GM18873 (cell line): Measurements from ENCODE around the gene TRIM9.
"Not testable (repeated sequence)": the region's sequence is repeated elsewhere in the genome, so short reads cannot be mapped to it uniquely, and the experiment has no call there.

Experiments used
- ATAC-seq: cut with Tn5 transposase; IDR thresholded peaks from one replicate; pipeline ENCODE4 v1.9.1; 2021; ENCODE audit warnings: mild to moderate bottlenecking, moderate library complexity, moderate number of reproducible peaks; ENCODE audit not compliant: unreplicated experiment, low FRiP score

The TRIM9 gene

GRCh38 chr14:50970886-50971781 lies 123.8 kb downstream of the TRIM9 start:
- ATAC-seq: no peak

GRCh38 chr14:50967790-50968189 lies 127.1 kb downstream of the TRIM9 start:
- no peak for ATAC-seq

DNA sequence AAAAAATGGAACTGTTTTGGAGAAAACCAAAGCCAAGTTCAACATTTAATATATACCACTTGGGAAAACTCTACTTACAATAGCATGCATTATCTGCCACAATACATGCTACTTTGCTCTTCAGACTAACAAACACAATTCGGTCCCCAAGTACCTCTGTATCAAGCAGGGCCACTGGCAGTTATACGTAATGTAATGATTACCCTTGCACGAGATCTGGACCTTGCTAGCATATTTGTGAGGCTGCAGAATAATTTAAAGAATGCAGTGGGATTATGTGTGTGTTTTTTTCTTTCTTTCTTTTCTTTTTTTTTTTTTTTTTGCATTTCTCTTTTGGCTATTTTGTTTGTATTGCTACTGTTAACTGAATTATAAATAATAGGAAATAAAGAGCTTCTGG lies 127.8 kb downstream of the TRIM9 start:
- no peak for ATAC-seq

GRCh38 chr14:50964683-50965390 lies 130.1 kb downstream of the TRIM9 start:
- ATAC-seq: no peak

GRCh38 chr14:50963919-50964318 lies 131.0 kb downstream of the TRIM9 start:
- no peak for ATAC-seq

- ATAC-seq: no peak
These were observed 133.2 kb downstream of the TRIM9 start for GRCh38 chr14:50961605-50962221.

DNA sequence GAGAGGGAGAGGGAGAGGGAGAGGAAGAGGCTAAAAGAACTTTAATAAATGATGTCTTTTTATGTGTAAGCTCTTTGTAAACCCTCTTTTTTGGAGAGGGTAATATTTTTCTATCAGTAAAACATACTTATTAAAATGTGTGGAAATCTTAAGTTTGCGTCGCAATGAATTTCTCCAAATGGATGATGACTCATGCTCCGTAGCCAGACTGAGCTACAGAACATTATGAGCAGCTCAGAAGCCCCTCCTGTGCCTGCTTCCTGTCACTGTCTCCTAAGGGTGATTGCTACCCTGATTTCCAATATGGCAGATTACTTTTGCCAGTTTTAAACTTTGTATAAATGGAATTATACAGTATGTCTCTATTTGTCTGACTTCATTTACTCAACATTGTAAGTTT lies 137.6 kb downstream of the TRIM9 start:
- no peak for ATAC-seq

- not testable (repeated sequence) for ATAC-seq
These were observed 138.5 kb downstream of the TRIM9 start for GRCh38 chr14:50956421-50956820.

DNA sequence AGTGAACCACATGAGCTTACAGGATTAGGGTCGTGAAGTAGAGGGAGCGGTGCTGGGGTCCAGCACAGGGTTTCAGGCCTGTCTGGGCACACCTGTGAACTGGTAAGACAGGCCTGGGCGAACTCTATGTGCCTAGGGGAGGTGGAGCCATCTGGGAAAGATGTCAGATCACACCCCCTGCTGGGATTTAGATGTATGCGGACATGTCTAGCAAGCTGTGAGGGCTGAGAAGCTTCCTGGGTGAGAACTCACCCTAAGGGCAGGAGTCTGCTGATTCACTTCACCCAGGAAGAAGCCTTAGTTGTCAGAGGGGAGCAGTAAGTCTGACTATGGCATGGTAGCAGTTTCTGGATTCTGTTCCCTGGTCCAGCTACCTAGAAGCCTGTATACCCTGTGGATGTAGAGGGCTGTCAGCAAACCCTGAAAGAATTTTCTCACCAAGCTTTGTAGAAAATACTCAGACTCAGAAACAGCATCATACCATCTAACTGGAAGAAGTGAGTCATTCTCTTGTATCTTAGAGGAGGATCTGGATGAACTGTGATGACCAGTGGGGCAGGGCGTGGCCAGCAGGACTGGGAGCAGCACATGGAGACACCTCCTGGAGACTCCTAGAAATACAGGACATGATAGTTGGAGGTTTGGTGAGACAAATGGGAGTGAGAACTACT lies 139.4 kb downstream of the TRIM9 start:
- no peak for ATAC-seq

GRCh38 chr14:50954811-50955372 lies 140.0 kb downstream of the TRIM9 start:
- no peak for ATAC-seq

- no peak for ATAC-seq
These were observed 141.4 kb downstream of the TRIM9 start for GRCh38 chr14:50953502-50953901.

DNA sequence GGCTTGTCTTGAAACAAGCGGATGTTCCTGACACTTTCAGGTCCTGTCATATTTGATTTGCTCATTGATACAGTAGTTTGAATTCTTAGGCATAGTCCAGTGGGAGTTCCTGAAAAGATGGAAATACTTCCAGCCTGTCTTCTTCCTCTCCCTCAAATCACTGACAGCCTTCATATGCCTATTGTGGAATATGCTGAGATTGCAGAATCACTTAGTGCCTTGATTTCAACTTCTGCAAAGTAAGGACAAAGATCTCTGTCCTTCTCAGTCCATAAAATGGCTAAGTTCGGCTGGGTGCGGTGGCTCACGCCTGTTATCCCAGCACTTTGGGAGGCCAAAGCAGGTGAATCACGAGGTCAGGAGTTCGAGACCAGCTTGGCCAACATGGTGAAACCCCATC lies 143.9 kb downstream of the TRIM9 start:
- no peak for ATAC-seq

- ATAC-seq: no peak
These were observed 146.7 kb downstream of the TRIM9 start for GRCh38 chr14:50948205-50948604.

DNA sequence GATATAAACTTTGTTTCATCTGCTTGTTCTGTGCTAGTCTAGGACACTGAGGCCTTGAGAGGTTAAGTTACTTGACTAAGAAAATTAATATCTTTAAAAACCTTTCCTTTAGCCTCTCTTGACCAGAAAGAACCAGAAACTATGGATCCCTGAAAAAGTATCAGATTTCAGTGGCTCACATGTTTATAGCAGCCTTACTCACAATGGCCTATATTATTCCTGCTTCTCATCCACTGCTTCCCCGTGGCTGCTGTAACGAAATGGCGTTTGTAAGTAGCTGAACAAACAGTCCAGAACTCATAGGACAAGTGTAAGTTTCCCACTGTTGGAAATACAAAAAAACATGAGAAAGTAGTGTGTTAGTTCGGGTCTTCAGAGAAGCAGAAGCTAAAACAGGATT lies 147.5 kb downstream of the TRIM9 start:
- no peak for ATAC-seq

GRCh38 chr14:50946234-50946935 lies 148.5 kb downstream of the TRIM9 start:
- ATAC-seq: no peak

- ATAC-seq: no peak
These were observed 150.1 kb downstream of the TRIM9 start for GRCh38 chr14:50944647-50945413.

- ATAC-seq: no peak
These were observed 150.8 kb downstream of the TRIM9 start, which contains the start of gene PYGL for GRCh38 chr14:50943943-50944646. Gene PYGL, minus strand, starts transcription at chr14:50944483. Its CDS starts 80 bp downstream, at chr14:50944403.

GRCh38 chr14:50943261-50943942 lies 151.5 kb downstream of the TRIM9 start:
- ATAC-seq: no peak
